GM10248 (cell line): Measurements from ENCODE around the gene SULT4A1.
A peak's percentile ranks its signal among the peaks of the same experiment; 100 is the strongest.

Experiments
- CTCF ChIA-PET: fragments of 300-600 bp; sonication (Branson Sonifier 250); formaldehyde crosslinking; extraction: SDS; loops from one replicate; lab custom pipeline; 2021; ENCODE audit warnings: antibody characterized with exemption; lab: Yijun Ruan, JAX
- POLR2A ChIA-PET: fragments of 350-650 bp; sonication (Branson Sonifier 250); formaldehyde crosslinking; extraction: SDS; loops from one replicate; lab custom pipeline; 2020; ENCODE audit warnings: antibody characterized with exemption; lab: Yijun Ruan, JAX
- DNase-seq: peaks from one replicate; pipeline ENCODE4 v3.0.0; 2012; ENCODE audit errors: extremely low spot score
- CTCF ChIP-seq: IDR thresholded peaks from 2 replicates; pipeline ENCODE4 v1.5.1; 2012; ENCODE audit warnings: mild to moderate bottlenecking, low read depth; ENCODE audit errors: extremely low read depth, missing control alignments, control extremely low read depth

SULT4A1 gene

DNA sequence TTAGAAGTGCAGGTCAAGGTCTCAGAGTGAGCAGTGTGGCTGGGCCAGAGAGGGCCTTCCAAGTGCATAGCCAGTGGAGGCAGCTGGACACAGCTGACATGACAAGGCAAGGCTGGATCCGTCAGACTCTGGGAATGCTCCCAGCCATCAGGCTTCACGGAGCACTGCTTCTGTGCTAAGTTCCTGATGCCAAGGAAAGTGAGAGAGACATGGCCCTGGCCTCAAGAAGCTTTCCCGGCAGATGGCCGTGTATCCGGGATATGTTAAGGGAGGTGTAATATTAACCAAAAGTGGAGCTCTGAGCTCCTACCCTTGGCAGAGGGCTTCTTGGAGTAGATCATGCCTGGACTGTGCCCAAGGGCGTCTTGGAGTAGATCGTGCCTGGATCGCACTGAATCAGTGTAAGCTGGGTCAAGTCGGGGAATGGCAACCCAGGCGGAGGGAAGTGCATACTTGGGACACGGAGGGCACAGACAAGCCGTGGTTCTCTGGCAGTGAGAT, 42.8 kb downstream of the SULT4A1 start:
- no peak for TF ChIP-seq CTCF
- ChIA-PET POLR2A (no interaction called here), CTCF (no interaction called here)
- DNase-seq: no peak

- no peak for DNase-seq
- POLR2A ChIA-PET: no interaction called here
- CTCF ChIA-PET: no interaction called here
- no peak for TF ChIP-seq CTCF
Measured at GRCh38 chr22:43818981-43819380, 43.3 kb downstream of the SULT4A1 start.

DNA sequence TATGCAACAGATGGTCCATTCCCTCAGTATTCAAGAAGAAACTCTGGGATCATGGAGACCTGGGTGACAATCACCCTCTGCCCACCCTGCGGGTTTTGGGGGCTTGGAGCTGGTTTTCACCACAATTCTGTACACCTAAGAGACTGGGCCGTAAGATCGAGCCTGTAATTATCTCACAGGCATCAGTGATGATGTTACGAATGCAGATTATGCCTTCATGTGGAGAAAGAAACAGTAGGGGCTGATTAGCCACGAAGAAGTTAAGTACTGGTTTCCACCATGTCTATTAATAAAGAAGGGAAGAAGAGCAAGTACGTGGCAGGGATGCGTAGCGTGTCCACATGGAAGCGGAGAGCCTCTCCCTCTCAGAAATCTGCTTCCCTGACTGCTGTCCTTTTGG, 44.9 kb downstream of the SULT4A1 start:
- ChIA-PET CTCF (interaction anchor here (1.2 kb wide), 2 partner anchors 12 to 129 kb away, joined by 3 to 5 read pairs; no protein-coding TSS in a partner anchor), POLR2A (no interaction called here)
- no peak for TF ChIP-seq CTCF

GRCh38 chr22:43814264-43814663, 48.0 kb downstream of the SULT4A1 start:
- ChIA-PET POLR2A (no interaction called here), CTCF (no interaction called here)
- no peak for TF ChIP-seq CTCF
- no peak for DNase-seq

More for the DNA sequence above, 44.9 kb downstream of the SULT4A1 start:
- no peak for DNase-seq

DNA sequence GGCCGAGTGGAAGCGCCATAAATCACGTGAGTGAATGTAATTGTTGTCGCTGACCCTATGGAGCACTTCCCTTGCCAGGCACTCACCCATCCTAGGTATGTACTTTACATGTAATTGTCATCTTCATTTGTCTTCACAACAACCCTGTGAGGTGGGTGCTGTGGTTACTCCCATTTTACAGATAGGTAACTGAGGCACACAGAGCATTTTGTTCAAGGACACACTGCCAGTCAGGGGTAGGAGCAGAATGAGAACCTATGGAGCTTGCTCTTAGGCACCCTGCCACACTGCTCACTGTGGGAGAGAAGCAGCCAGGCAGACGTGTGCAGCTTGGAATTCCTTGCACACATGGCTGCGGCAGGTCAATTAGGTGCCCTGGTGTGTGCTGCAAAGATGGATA, 49.4 kb downstream of the SULT4A1 start:
- ChIA-PET POLR2A (no interaction called here), CTCF (interaction anchor here (2.4 kb wide), 1 partner anchor 10 kb away, joined by 9 read pairs; no protein-coding TSS in a partner anchor)
- TF ChIP-seq CTCF: no peak
- no peak for DNase-seq

GRCh38 chr22:43812149-43812842, 50.0 kb downstream of the SULT4A1 start, which contains the start of gene EFCAB6:
EFCAB6 (minus strand) TSS chr22:43812305; CDS start chr22:43782318, 29,987 bp downstream.
- POLR2A ChIA-PET: interaction anchor here (0.7 kb wide), 1 partner anchor 11 kb away, joined by 3 read pairs; no protein-coding TSS in a partner anchor
- CTCF ChIA-PET: interaction anchor here (2.4 kb wide), 1 partner anchor 10 kb away, joined by 9 read pairs; no protein-coding TSS in a partner anchor
- TF ChIP-seq CTCF: no peak
- DNase-seq: peak; percentile 96
